Measurements from ENCODE around the gene TBC1D25.

DNA sequence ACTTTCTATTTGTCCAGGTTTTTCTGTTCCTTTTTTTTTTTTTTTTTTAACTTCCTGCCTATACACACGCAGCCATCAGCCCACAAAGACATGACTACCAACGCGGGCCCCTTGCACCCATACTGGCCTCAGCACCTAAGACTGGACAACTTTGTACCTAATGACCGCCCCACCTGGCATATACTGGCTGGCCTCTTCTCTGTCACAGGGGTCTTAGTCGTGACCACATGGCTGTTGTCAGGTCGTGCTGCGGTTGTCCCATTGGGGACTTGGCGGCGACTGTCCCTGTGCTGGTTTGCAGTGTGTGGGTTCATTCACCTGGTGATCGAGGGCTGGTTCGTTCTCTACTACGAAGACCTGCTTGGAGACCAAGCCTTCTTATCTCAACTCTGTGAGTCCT lies 15.8 kb upstream of the TBC1D25 start:
- TF ChIP-seq, protein P1, sequence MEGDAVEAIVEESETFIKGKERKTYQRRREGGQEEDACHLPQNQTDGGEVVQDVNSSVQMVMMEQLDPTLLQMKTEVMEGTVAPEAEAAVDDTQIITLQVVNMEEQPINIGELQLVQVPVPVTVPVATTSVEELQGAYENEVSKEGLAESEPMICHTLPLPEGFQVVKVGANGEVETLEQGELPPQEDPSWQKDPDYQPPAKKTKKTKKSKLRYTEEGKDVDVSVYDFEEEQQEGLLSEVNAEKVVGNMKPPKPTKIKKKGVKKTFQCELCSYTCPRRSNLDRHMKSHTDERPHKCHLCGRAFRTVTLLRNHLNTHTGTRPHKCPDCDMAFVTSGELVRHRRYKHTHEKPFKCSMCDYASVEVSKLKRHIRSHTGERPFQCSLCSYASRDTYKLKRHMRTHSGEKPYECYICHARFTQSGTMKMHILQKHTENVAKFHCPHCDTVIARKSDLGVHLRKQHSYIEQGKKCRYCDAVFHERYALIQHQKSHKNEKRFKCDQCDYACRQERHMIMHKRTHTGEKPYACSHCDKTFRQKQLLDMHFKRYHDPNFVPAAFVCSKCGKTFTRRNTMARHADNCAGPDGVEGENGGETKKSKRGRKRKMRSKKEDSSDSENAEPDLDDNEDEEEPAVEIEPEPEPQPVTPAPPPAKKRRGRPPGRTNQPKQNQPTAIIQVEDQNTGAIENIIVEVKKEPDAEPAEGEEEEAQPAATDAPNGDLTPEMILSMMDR (IDR thresholded peaks at IDR 0.05; ENCODE audit: borderline replicate concordance, extremely low read depth, low read length, poor library complexity, severe bottlenecking), result no peak
- no peak for TF ChIP-seq EZH2 (IDR thresholded peaks at IDR 0.05; ENCODE audit: borderline replicate concordance, low read depth, low read length, severe bottlenecking)
